HG03045 (cell line): ENCODE measurements around the gene NAGPA.
"Not testable (repeated sequence)": the region's sequence is repeated elsewhere in the genome, so short reads cannot be mapped to it uniquely, and the experiment has no call there.

Source experiments
- ATAC-seq: cut with Tn5 transposase; IDR thresholded peaks from one replicate; pipeline ENCODE4 v1.9.1; 2021; ENCODE audit warnings: mild to moderate bottlenecking, moderate library complexity; ENCODE audit not compliant: unreplicated experiment

Gene NAGPA, protein sequence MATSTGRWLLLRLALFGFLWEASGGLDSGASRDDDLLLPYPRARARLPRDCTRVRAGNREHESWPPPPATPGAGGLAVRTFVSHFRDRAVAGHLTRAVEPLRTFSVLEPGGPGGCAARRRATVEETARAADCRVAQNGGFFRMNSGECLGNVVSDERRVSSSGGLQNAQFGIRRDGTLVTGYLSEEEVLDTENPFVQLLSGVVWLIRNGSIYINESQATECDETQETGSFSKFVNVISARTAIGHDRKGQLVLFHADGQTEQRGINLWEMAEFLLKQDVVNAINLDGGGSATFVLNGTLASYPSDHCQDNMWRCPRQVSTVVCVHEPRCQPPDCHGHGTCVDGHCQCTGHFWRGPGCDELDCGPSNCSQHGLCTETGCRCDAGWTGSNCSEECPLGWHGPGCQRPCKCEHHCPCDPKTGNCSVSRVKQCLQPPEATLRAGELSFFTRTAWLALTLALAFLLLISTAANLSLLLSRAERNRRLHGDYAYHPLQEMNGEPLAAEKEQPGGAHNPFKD

DNA sequence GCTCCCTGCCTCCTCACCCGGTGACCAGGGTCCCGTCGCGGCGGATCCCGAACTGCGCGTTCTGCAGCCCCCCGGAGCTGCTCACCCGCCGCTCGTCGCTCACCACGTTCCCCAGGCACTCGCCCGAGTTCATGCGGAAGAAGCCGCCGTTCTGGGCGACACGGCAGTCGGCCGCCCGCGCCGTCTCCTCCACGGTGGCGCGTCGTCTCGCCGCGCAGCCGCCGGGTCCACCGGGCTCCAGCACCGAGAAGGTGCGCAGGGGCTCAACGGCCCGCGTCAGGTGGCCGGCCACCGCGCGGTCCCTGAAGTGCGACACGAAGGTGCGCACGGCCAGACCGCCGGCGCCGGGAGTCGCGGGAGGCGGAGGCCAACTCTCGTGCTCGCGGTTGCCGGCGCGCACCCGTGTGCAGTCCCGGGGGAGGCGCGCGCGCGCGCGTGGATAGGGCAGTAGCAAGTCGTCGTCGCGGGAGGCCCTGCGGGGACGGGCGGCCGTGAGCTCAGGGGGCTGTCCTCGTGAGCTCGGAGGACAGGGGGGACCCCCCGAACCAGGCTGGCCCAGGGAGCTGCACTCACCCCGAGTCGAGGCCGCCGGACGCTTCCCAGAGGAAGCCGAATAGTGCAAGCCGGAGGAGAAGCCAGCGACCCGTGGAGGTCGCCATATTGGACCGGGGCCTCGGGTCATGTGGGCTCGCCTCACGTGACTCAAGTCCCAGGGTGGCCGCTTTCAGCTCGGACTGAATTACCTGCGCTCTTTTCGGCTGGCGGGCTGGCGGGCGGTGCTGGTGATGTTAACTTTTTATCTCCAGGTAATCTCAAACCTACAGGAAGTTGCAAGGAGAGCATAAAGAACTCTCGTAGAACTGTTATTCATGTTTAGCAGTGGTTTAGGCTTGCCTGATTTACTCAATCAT lies at the start of gene NAGPA:
NAGPA (minus strand) TSS at position 680 of the 911 bp plus-strand sequence; CDS start at position 659, 21 bp downstream.
- ATAC-seq = peak; percentile 81

DNA sequence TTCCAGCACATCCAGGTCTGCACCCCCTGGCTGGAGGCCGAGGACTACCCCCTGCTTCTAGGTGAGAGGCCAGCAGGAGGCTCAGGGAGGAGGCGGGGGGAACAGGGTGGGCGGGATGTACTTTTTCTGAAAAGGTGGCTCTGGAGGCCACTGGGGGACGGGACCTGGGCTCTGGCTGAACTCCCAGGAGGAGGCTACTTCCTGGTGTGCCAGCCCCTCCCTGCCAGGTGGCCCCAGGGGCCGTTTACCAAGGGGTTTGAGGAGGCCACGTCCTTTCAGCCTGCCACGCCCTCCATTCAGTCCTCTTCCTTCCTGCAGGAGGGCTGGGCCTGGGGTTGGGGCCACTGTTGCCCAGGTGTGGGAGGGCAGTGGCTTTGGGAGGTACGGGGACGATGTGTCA lies 47.3 kb upstream of the NAGPA start:
- ATAC-seq = not testable (repeated sequence)

DNA sequence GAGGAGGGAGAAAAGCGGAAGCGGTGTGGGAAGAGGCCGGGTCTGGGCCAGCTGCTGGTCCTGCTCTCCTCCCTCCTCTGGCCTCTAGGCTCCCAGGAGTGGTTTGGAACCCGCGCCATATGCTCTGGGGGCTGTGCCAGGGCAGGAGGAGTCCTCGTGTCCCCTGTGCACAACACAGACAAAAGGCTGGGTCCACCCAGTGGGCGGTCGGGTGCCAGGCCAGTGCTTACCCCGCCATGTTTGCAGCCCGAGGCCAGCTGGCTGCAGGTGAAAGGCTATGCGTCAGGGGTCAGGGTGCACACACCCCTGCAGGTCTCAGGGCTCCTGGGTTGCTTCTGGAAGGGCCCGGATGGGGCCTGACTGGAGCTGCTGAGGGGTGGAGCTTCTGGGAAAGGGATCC lies 46.7 kb upstream of the NAGPA start:
- not testable (repeated sequence) for ATAC-seq

DNA sequence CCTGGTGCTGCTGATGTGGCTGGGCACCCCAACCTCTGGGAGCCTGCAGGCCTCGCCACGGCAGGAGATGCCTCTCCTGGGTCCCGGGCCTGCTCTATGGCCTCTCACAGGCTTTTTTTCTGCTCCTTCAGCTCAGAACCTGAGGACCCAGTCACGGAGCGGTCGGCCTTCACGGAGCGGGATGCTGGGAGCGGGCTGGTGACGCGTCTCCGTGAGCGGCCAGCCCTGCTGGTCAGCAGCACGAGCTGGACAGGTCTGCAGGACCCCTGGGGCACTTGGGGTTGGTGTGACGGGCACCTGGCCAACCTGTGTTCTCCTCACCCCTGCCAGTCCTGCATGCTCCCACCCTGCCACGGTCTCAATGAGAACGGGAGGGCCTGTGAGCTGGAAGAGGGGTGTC lies 44.9 kb upstream of the NAGPA start:
- no peak for ATAC-seq

DNA sequence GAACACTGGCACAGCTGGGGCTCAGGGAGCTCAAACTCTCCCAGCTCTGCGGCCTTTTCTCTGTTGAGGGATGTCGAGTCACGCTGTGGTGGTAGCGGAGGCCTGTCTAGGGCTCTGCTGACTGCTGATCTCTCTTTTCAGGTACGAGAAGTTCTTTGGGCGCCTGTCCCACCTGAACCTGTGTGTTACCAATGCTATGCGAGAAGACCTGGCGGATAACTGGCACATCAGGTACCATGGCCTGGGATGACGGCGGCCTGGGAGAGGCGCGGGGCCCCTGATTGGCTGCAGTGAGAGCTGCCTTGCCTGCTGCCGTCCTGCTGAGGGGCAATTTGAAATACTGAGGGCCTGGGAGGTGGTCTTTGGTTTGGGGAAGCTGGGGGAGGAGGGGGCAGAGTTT lies 43.6 kb upstream of the NAGPA start:
- ATAC-seq = no peak

DNA sequence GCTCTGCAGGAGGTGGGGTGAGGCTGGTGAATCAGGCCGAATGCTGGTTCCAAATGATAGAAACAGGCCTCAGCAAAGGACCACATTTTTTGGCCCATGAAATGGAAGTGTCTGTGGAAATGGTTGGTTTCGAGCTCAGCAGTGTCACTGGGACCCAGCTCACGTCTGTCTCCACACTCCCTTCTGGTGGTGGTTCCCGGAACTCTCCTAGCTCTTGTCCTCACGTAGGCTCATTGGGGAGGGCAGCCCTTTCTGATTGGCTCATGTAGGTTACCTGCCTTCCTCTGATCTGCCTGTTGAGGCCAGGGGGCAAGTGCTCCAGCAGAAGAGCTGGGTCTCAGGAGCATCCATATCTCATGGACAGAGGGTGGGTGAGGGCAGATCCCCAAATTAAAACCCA lies 41.9 kb upstream of the NAGPA start:
- no peak for ATAC-seq

DNA sequence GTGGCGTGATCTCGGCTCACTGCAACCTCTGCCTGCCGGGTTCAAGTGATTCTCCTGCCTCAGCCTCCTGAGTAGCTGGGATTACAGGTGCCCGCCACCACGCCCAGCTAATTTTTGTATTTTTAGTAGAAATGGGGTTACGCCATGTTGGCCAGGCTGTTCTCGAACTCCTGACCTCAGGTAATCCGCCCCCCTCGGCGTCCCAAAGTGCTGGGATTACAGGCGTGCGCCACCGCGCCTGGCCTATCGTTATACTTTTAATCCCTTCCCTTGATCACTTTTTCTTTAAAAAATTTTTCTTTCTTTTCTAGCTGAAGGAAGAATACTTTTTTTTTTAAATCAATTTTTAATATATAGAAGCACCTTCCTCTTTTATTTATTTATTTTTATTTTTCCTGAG lies 40.0 kb upstream of the NAGPA start:
- not testable (repeated sequence) for ATAC-seq

DNA sequence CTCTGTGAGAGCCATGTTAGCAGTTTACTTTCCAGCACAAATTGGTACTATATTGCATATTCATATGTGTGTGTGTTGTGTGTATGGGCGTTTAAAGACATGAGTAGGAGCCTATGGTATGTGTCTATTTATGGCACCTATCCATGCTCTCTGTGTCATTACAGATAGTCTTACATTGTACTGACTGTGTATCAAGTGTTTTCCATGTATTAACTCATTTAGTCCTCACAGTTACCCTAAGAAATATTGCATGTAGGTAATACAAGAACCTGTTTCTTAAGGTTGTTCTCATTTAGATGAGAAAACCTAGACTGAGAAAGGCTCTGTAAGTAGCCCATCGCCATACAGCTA lies 39.5 kb upstream of the NAGPA start:
- no peak for ATAC-seq

DNA sequence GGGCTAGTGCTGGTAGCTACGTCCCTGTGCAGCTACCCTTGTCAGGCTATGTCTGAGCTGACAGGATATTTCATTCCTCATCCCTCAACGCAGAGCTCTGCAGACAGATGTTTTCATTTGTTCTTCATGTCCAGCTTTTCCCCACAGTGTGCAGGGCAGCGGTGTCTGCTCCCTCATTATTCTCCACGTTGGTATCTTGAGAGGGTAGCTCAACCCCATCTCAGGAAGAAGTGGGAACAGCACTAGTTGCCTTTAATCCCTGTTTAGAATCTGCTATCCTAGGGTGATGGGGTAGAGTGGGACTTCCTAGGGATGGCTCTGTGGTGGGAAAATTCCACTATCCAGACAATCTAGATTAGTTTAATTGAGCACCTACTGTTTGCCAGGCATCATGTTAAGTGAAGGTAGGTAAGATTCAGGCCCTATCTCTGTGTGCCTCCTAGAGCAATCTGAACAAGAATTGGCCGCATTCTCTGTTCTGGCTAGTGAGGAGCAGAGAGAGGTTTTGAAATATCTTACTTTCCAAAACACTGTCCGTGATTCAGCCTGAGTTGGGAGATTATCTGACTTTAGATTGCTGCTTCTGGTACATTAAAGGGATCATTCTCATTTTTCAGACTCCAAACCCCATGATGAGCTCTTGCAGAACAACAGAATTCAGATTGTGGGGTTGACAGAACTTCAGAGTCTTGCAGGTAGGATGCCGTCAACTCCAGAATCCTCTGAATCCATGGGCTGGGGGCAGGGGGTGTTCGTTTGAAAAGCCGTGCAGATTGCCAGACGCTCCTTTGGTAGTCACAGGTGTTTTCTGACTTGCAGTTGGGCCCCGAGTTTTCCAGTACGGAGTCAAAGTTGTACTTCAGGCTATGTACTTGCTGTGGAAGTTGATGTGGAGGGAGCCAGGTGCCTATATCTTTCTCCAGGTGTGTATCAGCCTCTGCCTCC lies 38.9 kb upstream of the NAGPA start:
- no peak for ATAC-seq

DNA sequence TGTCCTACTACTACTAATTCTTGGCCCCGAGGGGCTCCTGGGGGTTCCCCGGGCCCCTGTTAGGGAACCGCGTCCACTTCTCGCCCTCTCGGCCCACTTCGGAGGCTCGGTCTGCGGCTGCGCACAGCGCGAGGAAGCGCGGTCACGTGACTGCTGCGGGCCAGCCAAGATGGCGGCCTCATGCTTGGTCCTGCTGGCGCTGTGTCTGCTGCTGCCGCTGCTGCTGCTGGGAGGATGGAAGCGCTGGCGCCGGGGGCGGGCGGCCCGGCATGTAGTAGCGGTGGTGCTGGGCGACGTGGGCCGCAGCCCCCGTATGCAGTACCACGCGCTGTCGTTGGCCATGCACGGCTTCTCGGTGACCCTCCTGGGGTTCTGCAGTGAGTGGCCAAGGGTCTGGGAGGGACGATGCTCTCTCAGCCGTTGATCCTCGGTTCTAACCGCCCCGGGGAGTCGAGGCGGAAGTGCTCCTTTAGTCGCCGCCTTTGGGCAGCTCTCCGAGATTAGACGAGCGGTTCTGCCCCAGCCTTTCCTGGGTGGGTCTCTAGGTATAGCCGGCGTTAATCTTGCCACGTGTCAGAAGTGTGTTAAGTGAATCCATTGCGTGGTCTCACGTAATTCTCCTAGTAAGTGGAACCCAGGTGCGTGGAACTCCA lies 38.1 kb upstream of the NAGPA start, which contains the start of gene ALG1:
ALG1 (plus strand) TSS at position 163 of the 653 bp plus-strand sequence; CDS start at position 170, 7 bp downstream.
- ATAC-seq = peak; percentile 81

DNA sequence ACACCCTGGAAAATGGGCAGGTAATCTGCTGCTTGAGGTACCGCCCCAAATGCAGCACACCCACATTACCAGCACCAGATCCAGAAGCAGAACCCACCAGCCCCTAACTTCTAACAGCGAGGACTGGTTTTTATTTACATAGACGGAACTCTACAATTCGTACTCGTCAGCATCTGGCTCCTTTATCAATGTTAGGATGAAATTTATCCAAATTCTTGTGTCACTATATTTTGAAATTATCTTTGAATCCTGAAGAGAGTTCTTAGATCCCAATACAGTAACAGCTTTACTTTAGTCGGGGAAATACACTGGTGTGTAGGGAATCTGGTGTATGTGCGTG lies 37.6 kb upstream of the NAGPA start:
- no peak for ATAC-seq

DNA sequence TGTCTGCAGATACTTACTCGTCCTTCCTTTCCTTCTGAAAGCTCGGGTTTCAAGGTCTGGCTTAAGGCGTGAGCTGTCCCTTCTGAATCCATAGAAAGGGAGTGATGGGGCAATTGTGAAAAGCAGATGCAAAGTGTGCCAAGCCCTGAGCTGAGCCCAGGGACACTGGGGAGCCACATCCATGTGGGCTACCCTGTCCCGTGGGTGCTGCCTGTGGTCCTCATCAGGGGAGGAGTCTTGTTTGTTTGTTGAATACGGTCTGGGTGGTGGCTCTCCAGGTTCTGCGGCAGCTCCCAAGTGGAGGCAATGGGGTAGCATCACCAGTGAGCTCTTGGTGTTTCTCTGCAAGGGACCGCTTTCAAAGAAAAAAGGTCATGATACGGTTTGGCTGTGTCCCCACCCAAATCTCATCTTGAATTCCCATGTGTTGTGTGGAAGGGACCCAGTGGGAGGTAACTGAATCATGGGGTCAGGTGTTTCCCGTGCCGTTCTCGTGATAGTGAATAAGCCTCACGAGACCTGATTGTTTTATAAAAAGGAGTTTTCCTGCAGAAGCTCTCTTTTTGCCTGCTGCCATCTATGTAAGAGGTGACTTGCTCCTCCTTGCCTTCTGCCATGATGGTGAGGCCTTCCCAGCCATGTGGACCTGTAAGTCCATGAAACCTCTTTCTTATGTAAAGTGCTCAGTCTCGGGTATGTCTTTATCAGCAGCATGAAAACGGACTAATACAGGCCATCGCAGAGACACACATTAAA lies 36.9 kb upstream of the NAGPA start:
- ATAC-seq = no peak

DNA sequence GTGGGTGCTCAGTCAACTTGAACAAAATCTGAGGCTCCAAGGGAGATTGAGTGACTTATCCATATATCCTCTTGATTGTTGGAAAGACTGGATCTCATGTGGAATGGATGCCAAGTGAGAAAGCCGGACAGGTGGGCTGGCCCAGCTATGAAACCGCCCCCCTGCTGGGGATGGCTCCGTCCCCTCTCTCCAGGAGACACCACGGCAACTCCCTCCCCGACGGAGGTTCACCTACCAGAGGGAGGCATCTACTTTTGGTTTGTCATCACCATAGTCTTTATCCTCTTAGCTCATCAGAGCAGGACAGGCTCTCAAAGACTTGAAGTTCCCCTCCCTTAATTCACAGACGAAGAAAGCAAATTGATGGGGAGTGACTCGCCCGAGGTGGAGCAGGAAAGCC lies 36.1 kb upstream of the NAGPA start:
- ATAC-seq = no peak

DNA sequence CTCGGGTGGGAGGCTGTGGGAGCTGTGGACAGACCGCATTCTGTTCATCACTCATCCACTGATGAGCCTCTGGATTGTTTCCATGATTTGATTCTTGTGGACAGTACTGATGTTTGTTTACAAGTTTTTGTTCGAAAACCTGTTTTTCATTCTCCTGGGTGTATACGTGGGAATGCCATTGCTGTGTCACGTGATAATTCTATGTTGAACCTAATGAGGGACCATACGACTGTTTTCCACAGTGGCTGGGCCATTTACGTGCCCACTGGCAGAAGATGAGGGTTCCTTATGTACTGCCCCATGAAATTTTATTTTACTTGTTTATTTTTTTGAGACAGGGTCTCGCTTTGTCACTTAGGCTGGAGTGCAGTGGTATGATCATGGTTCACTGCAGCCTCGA lies 35.3 kb upstream of the NAGPA start:
- ATAC-seq = no peak

DNA sequence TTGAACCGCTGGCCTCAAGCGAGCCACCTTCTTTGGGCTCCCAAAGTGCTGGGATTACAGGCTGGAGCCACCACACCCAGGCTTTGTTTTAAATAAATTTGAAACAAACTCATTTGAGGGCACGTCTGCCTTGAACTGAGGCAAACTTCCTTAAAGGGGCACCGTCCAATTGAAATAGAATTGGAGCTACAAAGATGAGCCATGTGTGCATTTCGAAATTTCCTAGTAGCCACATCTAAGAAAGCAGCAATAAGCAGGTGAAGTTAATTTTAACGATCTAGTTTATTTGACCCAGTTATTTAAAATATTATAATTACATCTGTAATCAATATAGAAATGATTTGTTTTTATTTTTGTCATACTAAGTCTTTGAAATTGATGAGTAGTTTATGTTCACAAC lies 32.8 kb upstream of the NAGPA start:
- no peak for ATAC-seq

DNA sequence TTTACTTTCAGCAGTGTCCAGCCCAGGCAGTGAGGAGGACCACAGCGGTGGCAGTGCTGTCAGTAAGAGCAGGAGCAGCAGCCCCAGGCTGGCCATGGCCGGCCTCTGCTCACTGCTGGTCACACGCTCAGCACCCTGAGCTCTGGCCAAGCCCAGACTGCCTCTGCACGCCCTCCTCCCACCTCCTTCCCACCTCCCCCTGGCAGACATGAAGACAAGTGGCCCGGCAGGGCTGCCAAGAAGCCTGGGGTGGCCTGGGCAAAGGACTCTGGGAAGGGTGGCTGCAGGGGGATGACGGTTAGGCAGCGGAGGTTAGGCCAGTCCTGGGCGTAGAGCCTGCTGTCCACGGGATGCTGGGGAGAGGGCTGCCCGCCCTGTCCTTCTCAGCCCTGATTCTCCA lies 32.1 kb upstream of the NAGPA start, which contains the start of gene C16orf89:
C16orf89 (minus strand) TSS at position 144 of the 400 bp plus-strand sequence; CDS start at position 96, 48 bp downstream.
- ATAC-seq = no peak

DNA sequence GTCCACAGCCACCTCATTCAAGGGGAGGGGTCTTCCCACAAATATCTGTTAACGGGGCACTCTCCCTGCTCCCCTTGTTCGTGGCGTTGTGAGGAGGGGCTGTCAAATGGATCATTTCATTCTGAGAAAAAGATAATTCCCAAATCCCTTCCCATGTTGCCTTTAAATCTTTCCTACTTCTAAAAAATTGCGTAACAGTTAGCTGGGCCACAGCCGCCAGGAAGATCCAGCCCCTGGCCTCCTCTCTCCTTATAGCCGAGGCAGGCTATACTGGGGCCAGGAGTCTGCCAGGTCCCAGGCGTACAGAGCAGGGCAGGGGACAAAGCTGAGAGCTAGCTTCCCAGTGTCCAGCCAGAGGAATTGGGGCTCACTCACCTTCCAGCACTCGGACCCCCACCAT lies 31.6 kb upstream of the NAGPA start:
- no peak for ATAC-seq

DNA sequence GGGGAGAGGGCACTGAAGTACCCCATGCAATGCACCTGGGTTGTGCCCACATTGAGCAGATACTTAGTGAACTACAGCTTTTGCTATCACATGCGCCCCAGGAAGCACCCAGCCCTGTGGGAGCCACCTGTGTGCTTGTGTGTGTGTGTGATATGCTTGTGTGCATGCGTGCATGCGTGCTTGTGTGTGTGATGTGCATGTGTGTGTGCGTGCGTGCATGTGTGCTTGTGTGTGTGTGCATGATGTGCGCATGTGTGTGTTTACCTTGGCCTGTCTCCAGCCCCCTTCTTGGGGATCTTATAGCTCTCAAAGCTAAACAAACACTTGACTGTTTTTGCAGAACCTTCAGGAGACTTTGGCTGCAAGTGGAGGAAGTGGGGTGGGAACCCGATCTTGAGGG lies 31.2 kb upstream of the NAGPA start:
- ATAC-seq = no peak
